Kidney (tissue), 14 donors: ENCODE results near the gene JPT1. TPM values are rescaled to one million over a fixed set of nuclear protein-coding genes. Genes with fewer than 3 reads are reported as not detected.

ENCODE experiments used
- DNase-seq, 5 donors: peaks; one replicate each; pipeline ENCODE4 v3.0.0-alpha.2; 2013 to 2020
- FAIRE-seq: peaks from 2 replicates; lab custom pipeline; 2012; peaks lifted over from hg19 to GRCh38; lab: Jason Lieb, UNC
- H3K27ac ChIP-seq, 2 donors: one replicate each; pipeline ENCODE4 v1.7.0; 2013; ENCODE audit warnings: low read depth in 2 of 2, low read length in 2 of 2, inconsistent platforms in 1 of 2
- H3K27me3 ChIP-seq: one replicate; pipeline ENCODE4 v1.7.1; 2013; ENCODE audit warnings: low read length, inconsistent platforms; ENCODE audit not compliant: control insufficient read depth, insufficient read depth
- H3K36me3 ChIP-seq, 3 donors: one replicate each; pipeline versions ENCODE4 v1.7.0 to v1.7.1; 2013; ENCODE audit warnings: low read length in 3 of 3, control low read depth in 1 of 3, inconsistent platforms in 1 of 3; ENCODE audit not compliant: insufficient read depth in 3 of 3, control insufficient read depth in 2 of 3
- H3K4me1 ChIP-seq, 3 donors: one replicate each; pipeline versions ENCODE4 v1.7.0 to v1.7.1; 2013; ENCODE audit warnings: low read length in 3 of 3, inconsistent platforms in 1 of 3, low read depth in 1 of 3; ENCODE audit not compliant: control insufficient read depth in 2 of 3, insufficient read depth in 2 of 3
- H3K4me3 ChIP-seq, 3 donors: one replicate each; pipeline versions ENCODE4 v1.7.0 to v1.8.1; 2013; ENCODE audit warnings: low read length in 3 of 3, control low read depth in 1 of 3, inconsistent platforms in 1 of 3
- H3K9ac ChIP-seq, 3 donors: one replicate each; pipeline versions ENCODE4 v1.7.0 to v1.7.1; 2013; ENCODE audit warnings: low read length in 3 of 3, control low read depth in 1 of 3, inconsistent platforms in 1 of 3
- H3K9me3 ChIP-seq, 3 donors: one replicate each; pipeline versions ENCODE4 v1.7.0 to v1.7.1; 2013; ENCODE audit warnings: low read length in 3 of 3, control low read depth in 1 of 3, inconsistent platforms in 1 of 3; ENCODE audit not compliant: control insufficient read depth in 2 of 3, insufficient read depth in 1 of 3
- intact Hi-C: fragments of 100-400 bp; cut with DNase I; formaldehyde crosslinking; loops from one replicate; pipeline ENCODE4 v1.11.1; 2022
- polyA plus RNA-seq: library from polyadenylated mRNA; stranded (reverse); fragments of 350-450 nt; fragmentation: Illumina TruSeq; extraction: RNeasy Lipid Tissue Mini Kit (QIAGEN cat#74804); gene quantifications from one replicate; pipeline ENCODE4 v1.2.3, GENCODE V29; 2014; ENCODE audit warnings: low read depth, low replicate concordance; ENCODE audit not compliant: insufficient read depth
- total RNA-seq: library from RNA; stranded (reverse); fragmentation: NEBNext Ultra II Directional; extraction: Animal tissue kit (Norgen Biotek cat#: 25700); gene quantifications from one replicate; pipeline ENCODE4 v1.2.1, GENCODE V29; 2021
- TF ChIP-seq, protein P1 (sequence below): IDR thresholded peaks from 3 replicates; pipeline ENCODE4 v1.5.1; 2012; ENCODE audit warnings: mild to moderate bottlenecking, moderate library complexity, borderline replicate concordance; ENCODE audit not compliant: insufficient read depth; ENCODE audit errors: extremely low read depth
- donor health status: control.
- donor health status: control.
- donor health status: control.
- donor health status: control.
- donor health status: control.
- donor health status: DM: yes; HTN: yes; CAD: no.
- donor health status: Normal renal cell carcinoma (clear cell type).

The JPT1 gene
- total and polyA plus RNA-seq, 2 donors from 2014 or later, result 76.4 to 122 TPM

DNA sequence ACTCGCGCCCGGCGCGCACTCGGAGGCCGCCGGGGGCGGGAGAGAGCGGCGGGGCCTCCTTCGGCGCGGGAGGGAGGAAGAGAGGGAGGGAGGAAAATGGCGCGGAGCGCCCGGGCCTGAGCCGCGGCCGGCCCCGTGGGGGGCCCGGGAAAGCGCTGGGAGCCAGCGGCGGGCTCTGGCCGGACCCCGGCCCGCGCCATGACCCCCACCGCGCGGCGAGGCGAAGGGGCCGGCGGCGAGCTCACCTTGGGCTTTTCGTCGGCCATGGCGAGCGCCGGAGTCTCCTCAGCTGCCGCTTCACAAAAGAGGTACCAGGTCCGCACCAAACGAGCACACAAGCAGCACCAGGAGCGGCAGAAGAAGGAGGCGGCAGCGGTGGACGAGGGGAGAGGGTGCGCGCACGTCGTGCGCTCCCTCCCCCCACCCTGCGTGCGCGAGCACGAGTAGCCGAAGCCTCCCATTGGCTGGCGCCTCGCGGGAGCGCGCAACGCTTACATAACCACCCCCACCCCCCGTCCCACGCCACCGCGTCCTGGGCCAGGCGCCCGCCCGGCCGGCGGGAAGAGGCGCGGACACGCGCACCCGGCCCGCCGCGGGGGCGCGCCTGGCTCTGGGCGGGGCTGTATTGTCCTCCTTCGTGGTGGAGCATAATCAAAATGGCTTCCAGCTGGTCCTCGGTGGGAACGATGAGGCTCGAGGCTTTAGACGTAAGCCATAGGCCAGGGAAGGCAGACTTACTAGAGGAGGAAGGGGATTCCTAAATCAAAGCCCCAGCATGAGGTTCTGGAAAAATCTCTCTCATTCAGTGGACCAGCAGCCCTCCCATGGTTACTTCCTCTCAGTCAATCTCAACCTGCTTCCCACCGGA is 28.5 kb upstream of the JPT1 start, which contains the start of gene SUMO2:
Gene SUMO2 (minus strand): TSS at position 391 of the 868 bp plus-strand sequence. CDS start 125 bp downstream, at position 266.
- FAIRE-seq (no peak), DNase-seq (peak; percentile 97 to 99 (median 98))
- Histone ChIP-seq H3K9me3 (no peaks in the 10 kb centered on the region), H3K4me3 (peak within 1 kb of the TSS; percentile 81 to 88 (median 88)), H3K4me1 (peaks cover 0 to 8% (median 0%) of the 10 kb centered on the region in 3 donors), H3K9ac (peak within 1 kb of the TSS; percentile 82 to 93 (median 83)), H3K27me3 (no peaks in the 10 kb centered on the region), H3K36me3 (peaks cover 0 to 5% (median 4%) of the 10 kb centered on the region in 3 donors), H3K27ac (peak within 1 kb of the TSS; percentile 96)
- intact Hi-C loops, result no loop called here
- TF ChIP-seq, protein P1, sequence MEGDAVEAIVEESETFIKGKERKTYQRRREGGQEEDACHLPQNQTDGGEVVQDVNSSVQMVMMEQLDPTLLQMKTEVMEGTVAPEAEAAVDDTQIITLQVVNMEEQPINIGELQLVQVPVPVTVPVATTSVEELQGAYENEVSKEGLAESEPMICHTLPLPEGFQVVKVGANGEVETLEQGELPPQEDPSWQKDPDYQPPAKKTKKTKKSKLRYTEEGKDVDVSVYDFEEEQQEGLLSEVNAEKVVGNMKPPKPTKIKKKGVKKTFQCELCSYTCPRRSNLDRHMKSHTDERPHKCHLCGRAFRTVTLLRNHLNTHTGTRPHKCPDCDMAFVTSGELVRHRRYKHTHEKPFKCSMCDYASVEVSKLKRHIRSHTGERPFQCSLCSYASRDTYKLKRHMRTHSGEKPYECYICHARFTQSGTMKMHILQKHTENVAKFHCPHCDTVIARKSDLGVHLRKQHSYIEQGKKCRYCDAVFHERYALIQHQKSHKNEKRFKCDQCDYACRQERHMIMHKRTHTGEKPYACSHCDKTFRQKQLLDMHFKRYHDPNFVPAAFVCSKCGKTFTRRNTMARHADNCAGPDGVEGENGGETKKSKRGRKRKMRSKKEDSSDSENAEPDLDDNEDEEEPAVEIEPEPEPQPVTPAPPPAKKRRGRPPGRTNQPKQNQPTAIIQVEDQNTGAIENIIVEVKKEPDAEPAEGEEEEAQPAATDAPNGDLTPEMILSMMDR, result peak; percentile 8

DNA sequence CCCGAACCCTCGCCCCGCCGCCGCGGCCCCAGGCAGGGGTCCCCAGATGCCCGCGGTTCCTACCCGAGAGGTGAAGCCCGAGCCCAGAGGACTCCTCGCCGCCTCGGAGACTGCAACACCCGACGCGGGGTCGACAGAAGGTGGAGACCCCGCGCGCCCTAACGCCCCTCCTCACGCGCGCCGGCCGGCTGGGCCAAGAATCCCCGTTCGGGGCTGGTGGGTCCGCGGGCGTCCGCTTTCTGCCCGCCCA is 27.9 kb upstream of the JPT1 start:
- DNase-seq (peak in 2 of 5 donors; percentile 76 to 85), FAIRE-seq (no peak)
- H3K9ac ChIP-seq, result peak overlapping the region in 2 of 3 donors; percentile 83 to 93
- peaks cover 0 to 8% (median 0%) of the 10 kb centered on the region in 3 donors for H3K4me1 ChIP-seq
- H3K4me3 ChIP-seq, result peak overlapping the region; percentile 81 to 88 (median 88)
- no peaks in the 10 kb centered on the region for H3K27me3 ChIP-seq
- TF ChIP-seq, protein P1, result no peak
- no peaks in the 10 kb centered on the region for H3K9me3 ChIP-seq
- H3K36me3 ChIP-seq, result peaks cover 0 to 5% (median 4%) of the 10 kb centered on the region in 3 donors
- H3K27ac ChIP-seq, result peak overlapping the region; percentile 96
- intact Hi-C loops, result no loop called here

DNA sequence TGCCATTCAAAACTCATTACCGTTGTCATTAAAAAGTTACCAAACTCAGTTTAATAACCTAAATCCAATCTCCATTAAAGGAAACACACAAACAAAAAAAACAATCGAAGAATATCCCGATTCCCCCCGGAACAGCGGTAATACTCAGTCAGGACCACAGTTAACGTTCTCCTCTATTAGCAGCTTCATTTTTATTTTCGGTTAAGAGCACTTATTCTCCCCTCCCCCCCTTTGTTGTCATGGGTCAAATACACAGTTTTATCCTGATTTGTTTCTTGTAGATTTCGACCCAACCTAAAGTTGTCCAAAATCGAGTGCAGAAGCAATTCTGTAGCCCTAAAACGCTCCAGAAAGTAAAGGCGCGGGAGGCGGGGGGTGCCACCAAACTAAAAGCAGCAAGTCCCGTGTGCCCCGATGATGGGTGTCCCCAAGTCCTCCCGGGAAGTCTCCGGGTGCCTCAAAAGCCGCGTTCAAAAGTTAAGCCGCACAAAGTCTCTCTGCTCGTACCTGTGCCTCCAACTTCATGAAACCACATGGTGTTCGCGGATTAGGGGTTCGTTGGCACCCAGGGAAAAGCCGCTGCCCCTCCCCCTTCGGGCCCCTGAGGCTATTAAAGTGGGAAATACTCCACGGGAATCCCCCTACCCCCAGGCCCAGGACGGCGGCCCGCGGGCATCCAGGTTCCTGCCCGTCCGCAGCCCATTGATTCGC is 27.5 kb upstream of the JPT1 start:
- peaks cover 0 to 6% (median 4%) of the 10 kb centered on the region in 3 donors for H3K36me3 ChIP-seq
- H3K27me3 ChIP-seq, result no peaks in the 10 kb centered on the region
- peaks cover 0 to 8% (median 0%) of the 10 kb centered on the region in 3 donors for H3K4me1 ChIP-seq
- H3K9ac ChIP-seq, result peak overlapping the region; percentile 82 to 93 (median 83)
- peak overlapping the region; percentile 96 for H3K27ac ChIP-seq
- peak overlapping the region; percentile 81 to 88 (median 88) for H3K4me3 ChIP-seq
- TF ChIP-seq, protein P1, result no peak
- intact Hi-C loops, result no loop called here
- DNase-seq, result peak in 4 of 5 donors; percentile 16 to 75 (median 34)
- H3K9me3 ChIP-seq, result no peaks in the 10 kb centered on the region
- FAIRE-seq, result no peak
